Adrenal gland (tissue), 12 donors: ENCODE data around the gene PDGFD. TPM values are rescaled to one million over a fixed set of nuclear protein-coding genes. Genes with fewer than 3 reads are reported as not detected.

ENCODE experiments used
- DNase-seq, 7 donors: peaks; one replicate each; pipeline ENCODE4 v3.0.0-alpha.2; 2019 to 2020
- H3K27ac ChIP-seq, 5 donors: fragments of 200-600 bp; sonication (generic) in 4 of 5; 1 replicate in 3 of 5; 2 replicates in 2 of 5; pipeline versions ENCODE4 v1.5.1 to v1.8.0; 2016 to 2020; ENCODE audit warnings: mild to moderate bottlenecking in 1 of 5
- H3K27me3 ChIP-seq: fragments of 200-600 bp; 2 replicates; pipeline ENCODE4 v1.8.0; 2021
- H3K36me3 ChIP-seq, 2 donors: fragments of 200-600 bp; replicated peaks in 1 of 2; 1 replicate in 1 of 2; 2 replicates in 1 of 2; pipeline versions ENCODE4 v1.5.1 to v1.8.0; 2018 to 2022
- H3K4me1 ChIP-seq, 2 donors: fragments of 200-600 bp; replicated peaks in 1 of 2; 1 replicate in 1 of 2; 2 replicates in 1 of 2; pipeline versions ENCODE4 v1.5.1 to v1.8.0; 2018 to 2021
- H3K4me3 ChIP-seq, 4 donors: fragments of 200-600 bp; sonication (generic) in 3 of 4; one replicate each; pipeline ENCODE4 v1.5.1; 2016 to 2018
- H3K9me3 ChIP-seq, 3 donors: fragments of 200-600 bp; sonication (generic) in 1 of 3; replicated peaks in 1 of 3; 1 replicate in 2 of 3; 2 replicates in 1 of 3; pipeline versions ENCODE4 v1.5.1 to v1.8.0; 2016 to 2021
- POLR2A ChIP-seq, 2 donors: fragments of 450-650 bp; IDR thresholded peaks; one replicate each; pipeline ENCODE4 v1.6.1; 2017; ENCODE audit warnings: antibody characterized with exemption in 2 of 2, mild to moderate bottlenecking in 2 of 2, moderate library complexity in 1 of 2
- WGBS, 4 donors: extraction: QIAGEN DNeasy Blood & Tissue Kit in 2 of 4; methylation state at CpG; one replicate each; pipeline versions ENCODE4 v1.1.5 to v1.1.7; 2013 to 2017; 5-methylcytosine and 5-hydroxymethylcytosine counted together
- intact Hi-C, 2 donors: fragments of 100-400 bp; cut with DNase I; formaldehyde crosslinking; loops; one replicate each; pipeline versions ENCODE4 v1.14.1 to v1.15.0; 2022 to 2023
- polyA plus RNA-seq, 3 donors: library from polyadenylated mRNA; stranded (reverse); fragments of 200-250 nt in 2 of 3; fragments of 350-450 nt in 1 of 3; fragmentation: Illumina TruSeq in 1 of 3; extraction: RNeasy Lipid Tissue Mini Kit (QIAGEN cat#74804) in 1 of 3; gene quantifications; one replicate each; pipeline ENCODE4 v1.2.3, GENCODE V29; 2013 to 2014
- total RNA-seq, 9 donors: library from RNA; depleted of rRNA in 4 of 9; stranded (reverse); fragments of >200 nt in 4 of 9; fragments of 120-200 nt in 1 of 9; fragmentation: NEBNext Ultra II Directional in 1 of 9; extraction: Animal tissue kit (Norgen Biotek cat#: 25700) in 1 of 9; gene quantifications; one replicate each; pipeline versions ENCODE4 v1.1.0 to v1.2.4, GENCODE V29; 2013 to 2023
- TF ChIP-seq, protein P1 (sequence below), 6 experiments: fragments of 450-650 bp in 4 of 6; fragments of 200-600 bp in 2 of 6; sonication (generic) in 1 of 6; IDR thresholded peaks; 1 replicate in 5 of 6; 2 replicates in 1 of 6; pipeline versions ENCODE4 v1.5.1 to v1.8.0; 2016 to 2021; ENCODE audit warnings: antibody characterized with exemption in 6 of 6, mild to moderate bottlenecking in 2 of 6, moderate library complexity in 1 of 6
- donor health status: healthy with polysubstance abuse.
- donor health status: Bipolar disorder and iron deficiency.
- donor health status: DM: yes; HTN: yes; CAD: no.
- donor health status: DM: no; HTN: no; CAD: no.
- donor health status: DM: no; HTN: no; CAD: no.
- donor health status: DM: yes; HTN: yes; CAD: no.

The PDGFD gene
- total and polyA plus RNA-seq, 12 donors = 42.7 to 297 (median 199) TPM

DNA sequence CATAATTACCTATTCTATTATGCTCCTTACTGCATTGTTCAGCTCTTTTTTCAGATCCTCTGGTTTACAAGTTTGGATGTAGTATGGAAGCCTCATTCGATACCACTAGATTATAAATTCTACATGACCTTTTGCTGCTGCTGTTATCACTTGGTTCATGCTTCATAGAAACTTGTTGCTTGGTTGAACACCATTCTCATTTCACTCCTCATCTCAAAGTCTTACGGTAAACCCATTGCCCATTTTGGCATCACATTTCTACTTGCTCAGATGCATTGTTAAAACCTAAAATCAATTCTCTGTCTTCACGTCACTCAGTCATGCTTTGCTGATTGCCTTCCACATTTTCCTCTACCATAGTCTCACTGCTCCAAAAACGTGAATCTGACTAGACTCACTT, 283.0 kb downstream of the PDGFD start:
- intact Hi-C loops = no loop called here
- TF ChIP-seq, protein P1, sequence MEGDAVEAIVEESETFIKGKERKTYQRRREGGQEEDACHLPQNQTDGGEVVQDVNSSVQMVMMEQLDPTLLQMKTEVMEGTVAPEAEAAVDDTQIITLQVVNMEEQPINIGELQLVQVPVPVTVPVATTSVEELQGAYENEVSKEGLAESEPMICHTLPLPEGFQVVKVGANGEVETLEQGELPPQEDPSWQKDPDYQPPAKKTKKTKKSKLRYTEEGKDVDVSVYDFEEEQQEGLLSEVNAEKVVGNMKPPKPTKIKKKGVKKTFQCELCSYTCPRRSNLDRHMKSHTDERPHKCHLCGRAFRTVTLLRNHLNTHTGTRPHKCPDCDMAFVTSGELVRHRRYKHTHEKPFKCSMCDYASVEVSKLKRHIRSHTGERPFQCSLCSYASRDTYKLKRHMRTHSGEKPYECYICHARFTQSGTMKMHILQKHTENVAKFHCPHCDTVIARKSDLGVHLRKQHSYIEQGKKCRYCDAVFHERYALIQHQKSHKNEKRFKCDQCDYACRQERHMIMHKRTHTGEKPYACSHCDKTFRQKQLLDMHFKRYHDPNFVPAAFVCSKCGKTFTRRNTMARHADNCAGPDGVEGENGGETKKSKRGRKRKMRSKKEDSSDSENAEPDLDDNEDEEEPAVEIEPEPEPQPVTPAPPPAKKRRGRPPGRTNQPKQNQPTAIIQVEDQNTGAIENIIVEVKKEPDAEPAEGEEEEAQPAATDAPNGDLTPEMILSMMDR (IDR thresholded peaks at IDR 0.05) = no peak
- H3K36me3 ChIP-seq = no peaks in the 10 kb centered on the region
- no peaks in the 10 kb centered on the region for H3K27me3 ChIP-seq
- WGBS, 4 donors = 91 to 95% (median 94%) methylated on average over 4 of the region's 4 CpGs
- no peak for DNase-seq
- H3K4me3 ChIP-seq = no peak overlapping the region
- H3K9me3 ChIP-seq = no peaks in the 10 kb centered on the region
- H3K27ac ChIP-seq = no peak overlapping the region
- no peaks in the 10 kb centered on the region for H3K4me1 ChIP-seq

DNA sequence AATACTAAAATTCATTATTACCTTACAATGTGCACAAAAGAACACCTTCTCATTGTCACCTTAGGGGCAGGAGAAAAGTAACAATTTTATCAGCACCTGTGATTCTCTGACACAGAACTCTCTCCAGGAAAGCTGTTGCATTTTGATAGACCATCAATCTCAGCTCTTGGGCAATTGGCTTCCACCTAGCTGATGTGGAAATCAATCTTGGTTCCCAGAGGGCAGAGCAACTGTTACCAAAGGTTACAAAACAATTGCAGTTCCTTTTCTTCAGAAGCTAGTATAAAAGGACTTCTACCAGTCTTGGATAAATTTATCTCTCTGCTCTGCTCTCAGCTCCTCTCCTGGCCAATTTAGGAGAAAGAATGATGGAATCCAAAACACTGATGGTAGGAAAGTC, 285.3 kb downstream of the PDGFD start:
- no peak for TF ChIP-seq POLR2A (IDR thresholded peaks at IDR 0.05)
- TF ChIP-seq, protein P1 (IDR thresholded peaks at IDR 0.05) = no peak
- H3K4me1 ChIP-seq = no peaks in the 10 kb centered on the region
- H3K4me3 ChIP-seq = no peak overlapping the region
- DNase-seq = no peak
- H3K27ac ChIP-seq = no peak overlapping the region
- no peaks in the 10 kb centered on the region for H3K9me3 ChIP-seq
- intact Hi-C loops = no loop called here
- H3K36me3 ChIP-seq = no peaks in the 10 kb centered on the region
- H3K27me3 ChIP-seq = no peaks in the 10 kb centered on the region

DNA sequence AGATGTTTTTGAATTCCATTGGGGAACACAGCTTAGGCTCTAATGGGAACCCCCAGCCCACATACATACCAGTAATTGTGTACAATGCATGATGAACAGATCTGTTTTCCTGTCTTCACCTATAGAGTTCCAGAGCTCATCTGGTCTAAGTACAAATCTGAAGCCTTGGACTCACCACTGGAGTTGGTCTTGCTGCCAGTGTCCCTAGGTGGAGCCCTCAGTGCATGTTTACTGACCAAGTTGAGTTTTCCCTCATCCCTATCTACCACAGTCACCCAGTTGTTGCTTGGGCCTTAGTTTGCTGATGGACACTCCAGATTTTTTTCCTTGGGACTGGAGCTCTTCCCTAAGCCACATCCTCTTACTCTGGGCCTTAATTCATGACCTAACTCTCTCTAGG, 286.7 kb downstream of the PDGFD start:
- intact Hi-C loops = no loop called here

DNA sequence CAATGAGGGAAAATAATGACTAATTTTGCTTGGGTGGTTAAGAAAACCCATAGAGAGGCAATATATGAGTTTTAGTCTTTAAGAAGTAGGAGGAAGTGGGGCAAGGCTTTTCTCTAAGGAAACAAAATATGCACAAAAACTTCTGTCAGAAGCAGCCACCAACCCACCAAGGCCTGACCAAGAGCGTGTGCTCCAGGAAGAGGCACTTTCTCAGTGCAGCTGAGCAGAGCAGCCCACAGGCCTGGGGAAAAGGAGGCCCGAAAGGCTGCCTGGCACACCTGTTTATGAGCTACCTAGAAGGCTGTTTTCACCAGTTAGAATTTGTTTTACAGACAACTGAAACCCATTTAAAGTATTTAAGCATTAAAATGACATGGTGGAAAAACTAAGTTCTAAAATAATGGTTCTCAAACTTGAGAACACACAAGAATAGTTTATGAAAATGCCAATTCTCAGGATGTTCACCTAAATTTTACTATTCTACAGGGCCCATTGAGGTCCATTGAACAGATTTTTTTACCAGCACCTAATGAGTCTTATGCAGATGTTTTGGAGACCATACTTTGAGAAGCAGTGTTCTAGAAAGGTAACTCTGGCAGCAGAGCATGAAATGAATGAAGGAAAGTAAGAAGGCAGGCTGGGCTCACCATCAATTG, 288.0 kb downstream of the PDGFD start:
- DNase-seq = no peak
- no peaks in the 10 kb centered on the region for H3K9me3 ChIP-seq
- H3K36me3 ChIP-seq = no peaks in the 10 kb centered on the region
- no peaks in the 10 kb centered on the region for H3K4me1 ChIP-seq
- TF ChIP-seq, protein P1 (IDR thresholded peaks at IDR 0.05) = no peak
- no peak for TF ChIP-seq POLR2A (IDR thresholded peaks at IDR 0.05)
- intact Hi-C loops = no loop called here
- H3K27me3 ChIP-seq = no peaks in the 10 kb centered on the region
- WGBS, 4 donors = 80 to 92% (median 84%) methylated on average over 2 of the region's 2 CpGs
- H3K27ac ChIP-seq = no peak overlapping the region
- no peak overlapping the region for H3K4me3 ChIP-seq

More for the DNA sequence above, 286.7 kb downstream of the PDGFD start:
- Histone ChIP-seq H3K27ac (no peak overlapping the region), H3K4me3 (no peak overlapping the region), H3K27me3 (no peaks in the 10 kb centered on the region), H3K9me3 (no peaks in the 10 kb centered on the region), H3K4me1 (no peaks in the 10 kb centered on the region), H3K36me3 (no peaks in the 10 kb centered on the region)
- DNase-seq = no peak
- TF ChIP-seq, protein P1 (IDR thresholded peaks at IDR 0.05) = peak in 1 of 6 experiments; percentile 9
- no peak for TF ChIP-seq POLR2A (IDR thresholded peaks at IDR 0.05)
